HepG2 (cell line): ENCODE data around the gene FAM193A. TPM values are rescaled to one million over a fixed set of nuclear protein-coding genes. Genes with fewer than 3 reads are reported as not detected.

Experiments used
- ATAC-seq: fragments of 200-7000 bp; cut with Tn5 transposase; 3 replicates; pipeline ENCODE4 v1.9.1; 2020; ENCODE audit warnings: mild to moderate bottlenecking, moderate library complexity
- BruUV-seq: library from RNA; stranded (reverse); fragments of 400-500 nt; replicated peaks from 2 replicates; lab custom pipeline; 2021; lab: Mats Ljungman, UMichigan
- CTCF ChIA-PET: fragments of 300-600 bp; formaldehyde crosslinking; extraction: SDS; loops from one replicate; lab custom pipeline; 2021; ENCODE audit warnings: low total read pairs, inconsistent platforms, low intra/inter-chr PET ratio; lab: Yijun Ruan, JAX
- POLR2A ChIA-PET: fragments of 350-600 bp; sonication (Branson Sonifier 250); formaldehyde crosslinking; loops from one replicate; lab custom pipeline; 2020; ENCODE audit warnings: antibody characterized with exemption, inconsistent platforms; lab: Yijun Ruan, JAX
- DNase-seq: peaks from one replicate; pipeline ENCODE4 v3.0.0-alpha.2; 2015; ENCODE audit warnings: low spot score
- FAIRE-seq: peaks from 3 replicates; lab custom pipeline; 2011; peaks lifted over from hg19 to GRCh38; lab: Jason Lieb, UNC
- H2AFZ ChIP-seq: one replicate; pipeline ENCODE4 v1.6.1; 2011; ENCODE audit warnings: low read length, inconsistent platforms
- H3K27ac ChIP-seq: fragments of 300-600 bp; 3 replicates; pipeline ENCODE4 v1.8.0; 2011; ENCODE audit warnings: mixed run types, mild to moderate bottlenecking, mixed read lengths, low read length, inconsistent platforms; ENCODE audit not compliant: insufficient read depth; ENCODE audit errors: extremely low read length
- H3K27me3 ChIP-seq, 2 experiments: fragments of 200-600 bp in 1 of 2; 2 replicates in 1 of 2; 3 replicates in 1 of 2; pipeline versions ENCODE4 v1.6.0 to v1.8.0; 2011; ENCODE audit warnings: low read length in 2 of 2, mild to moderate bottlenecking in 2 of 2, moderate library complexity in 2 of 2, inconsistent platforms in 1 of 2; ENCODE audit not compliant: insufficient read depth in 2 of 2, control insufficient read depth in 1 of 2
- H3K36me3 ChIP-seq, 2 experiments: fragments of 200-600 bp in 1 of 2; replicated peaks in 1 of 2; 2 replicates in 1 of 2; 3 replicates in 1 of 2; pipeline versions ENCODE4 v1.5.1 to v1.8.0; 2011; ENCODE audit warnings: low read length in 2 of 2, inconsistent platforms in 1 of 2; ENCODE audit not compliant: insufficient read depth in 2 of 2, control insufficient read depth in 1 of 2
- H3K4me1 ChIP-seq: 2 replicates; pipeline ENCODE4 v1.5.1; 2012; ENCODE audit warnings: low read length, inconsistent platforms; ENCODE audit not compliant: insufficient read depth
- H3K4me2 ChIP-seq: 2 replicates; pipeline ENCODE4 v1.6.0; 2011; ENCODE audit warnings: low read depth, low read length, inconsistent platforms
- H3K4me3 ChIP-seq, 3 experiments: fragments of 200-600 bp in 1 of 3; sonication (generic), shearing (Covaris generic) in 1 of 3; replicated peaks in 1 of 3; 2 replicates each; pipeline ENCODE4 v1.5.1; 2011 to 2016; ENCODE audit warnings: low read length in 3 of 3, inconsistent platforms in 2 of 3, low read depth in 2 of 3, mild to moderate bottlenecking in 2 of 3, control low read depth in 1 of 3, mixed read lengths in 1 of 3; ENCODE audit not compliant: insufficient read depth in 1 of 3
- H3K79me2 ChIP-seq: one replicate; pipeline ENCODE4 v1.6.1; 2011; ENCODE audit warnings: low read length, inconsistent platforms; ENCODE audit not compliant: insufficient read depth
- H3K9ac ChIP-seq: 2 replicates; pipeline ENCODE4 v1.6.0; 2011; ENCODE audit warnings: mild to moderate bottlenecking, low read depth, low read length, inconsistent platforms; ENCODE audit not compliant: insufficient read depth
- H3K9me3 ChIP-seq: 2 replicates; pipeline ENCODE4 v1.5.1; 2012; ENCODE audit warnings: mild to moderate bottlenecking, low read length
- H4K20me1 ChIP-seq: 2 replicates; pipeline ENCODE4 v1.6.0; 2011; ENCODE audit warnings: inconsistent platforms, mild to moderate bottlenecking, low read length, moderate library complexity; ENCODE audit not compliant: insufficient read depth
- DDIT3 ChIP-seq: sonication (generic); formaldehyde crosslinking; IDR thresholded peaks from 2 replicates; pipeline ENCODE4 v1.4.0; 2020; ENCODE audit warnings: mild to moderate bottlenecking, missing genetic modification reagents
- ETV5 ChIP-seq: IDR thresholded peaks from 2 replicates; pipeline ENCODE4 v1.6.1; 2018; ENCODE audit warnings: missing biosample characterization, missing genetic modification reagents, inconsistent platforms, borderline replicate concordance
- HNF4G ChIP-seq, 2 experiments: sonication (generic) in 1 of 2; formaldehyde crosslinking in 1 of 2; IDR thresholded peaks; 2 replicates each; pipeline versions ENCODE4 v1.4.0 to v1.6.1; 2011 to 2020; ENCODE audit warnings: borderline replicate concordance in 2 of 2, low read depth in 2 of 2, mild to moderate bottlenecking in 2 of 2, low read length in 1 of 2, missing genetic modification reagents in 1 of 2, moderate library complexity in 1 of 2
- NR3C1 ChIP-seq: sonication (generic); formaldehyde crosslinking; IDR thresholded peaks from 2 replicates; pipeline ENCODE4 v1.4.0; 2020; ENCODE audit warnings: missing genetic modification reagents
- RAD21 ChIP-seq: fragments of 450-650 bp; formaldehyde crosslinking; IDR thresholded peaks from 2 replicates; pipeline ENCODE4 v1.5.0; 2020; ENCODE audit warnings: mild to moderate bottlenecking
- TERF1 ChIP-seq: sonication (generic); formaldehyde crosslinking; IDR thresholded peaks from 2 replicates; pipeline ENCODE4 v1.8.0; 2022; ENCODE audit warnings: mild to moderate bottlenecking, missing genetic modification reagents, moderate library complexity
- ZFP41 ChIP-seq: sonication (generic); formaldehyde crosslinking; IDR thresholded peaks from 2 replicates; pipeline ENCODE4 v1.4.0; 2020; ENCODE audit warnings: mild to moderate bottlenecking, missing genetic modification reagents, borderline replicate concordance
- ZNF331 ChIP-seq: sonication (generic); formaldehyde crosslinking; IDR thresholded peaks from 2 replicates; pipeline ENCODE4 v1.4.0; 2020; ENCODE audit warnings: missing genetic modification reagents
- ZNF639 ChIP-seq: conservative IDR thresholded peaks from 2 replicates; pipeline ENCODE4 v1.6.1; 2018; ENCODE audit warnings: missing genetic modification reagents
- ZNF678 ChIP-seq: sonication (generic); formaldehyde crosslinking; IDR thresholded peaks from 2 replicates; pipeline ENCODE4 v1.4.0; 2020; ENCODE audit warnings: mild to moderate bottlenecking, missing genetic modification reagents
- ZNF777 ChIP-seq: sonication (generic); formaldehyde crosslinking; IDR thresholded peaks from 2 replicates; pipeline ENCODE4 v1.4.0; 2020; ENCODE audit warnings: missing genetic modification reagents
- WGBS: methylation state at CpG from one replicate; pipeline ENCODE4 v1.1.6; 2017; ENCODE audit warnings: low lambda C conversion rate; 5-methylcytosine and 5-hydroxymethylcytosine counted together
- in situ Hi-C: cut with HindIII; loops from 2 replicates; pipeline ENCODE4 v1.10.0; 2017; ENCODE audit warnings: low pct_unique_long_range_greater_than_20kb; ENCODE audit not compliant: extremely low pct_ligation_motif_present
- intact Hi-C: fragments of 100-400 bp; cut with micrococcal nuclease; formaldehyde crosslinking; loops from one replicate; pipeline ENCODE4 v1.10.0; 2022; ENCODE audit not compliant: unreplicated experiment
- polyA plus RNA-seq, 8 experiments: library from polyadenylated mRNA; depleted of rRNA in 3 of 8; stranded (reverse) in 7 of 8; unstranded in 1 of 8; fragments of >200 nt; fragmentation: Illumina TruSeq in 4 of 8; extraction: Trizol in 4 of 8; gene quantifications; 2 replicates each; pipeline versions ENCODE4 v1.2.1 to v1.2.3, GENCODE V29; 2011 to 2016; ENCODE audit warnings: low read depth in 4 of 8, missing spikeins in 1 of 8, mixed read lengths in 1 of 8; ENCODE audit not compliant: insufficient read depth in 1 of 8
- total RNA-seq, 5 experiments: library from RNA; depleted of rRNA; stranded (reverse); fragments of >200 nt; fragmentation: Illumina TruSeq; extraction: Trizol; gene quantifications; 2 replicates each; pipeline ENCODE4 v1.2.3, GENCODE V29; 2016; ENCODE audit warnings: low read depth in 1 of 5
- TF ChIP-seq, protein P1 (sequence below), 2 experiments: sonication (generic) in 1 of 2; formaldehyde crosslinking in 1 of 2; IDR thresholded peaks; 2 replicates each; pipeline versions ENCODE4 v1.5.1 to v1.6.1; 2011 to 2020; ENCODE audit warnings: borderline replicate concordance in 1 of 2, low read depth in 1 of 2, low read length in 1 of 2, mild to moderate bottlenecking in 1 of 2, missing genetic modification reagents in 1 of 2, moderate library complexity in 1 of 2
- TF ChIP-seq, protein P2 (sequence below): IDR thresholded peaks from 2 replicates; pipeline ENCODE4 v1.6.1; 2012; ENCODE audit warnings: low read depth, low read length, improper control_type of control experiment
- TF ChIP-seq, protein P3 (sequence below): fragments of 450-650 bp; IDR thresholded peaks from 2 replicates; pipeline ENCODE4 v1.6.1; 2017; ENCODE audit warnings: mild to moderate bottlenecking

Gene FAM193A
- total and polyA plus RNA-seq, 2 of the 13 experiments (the other 11 are each of a cell fraction or from before 2014, with no cell fraction given), result 5.7 to 8.7 TPM

GRCh38 chr4:2713337-2713736 is 176.9 kb downstream of the FAM193A start:
- no peak overlapping the region for H2AFZ ChIP-seq
- no peak overlapping the region for H3K4me2 ChIP-seq
- H3K4me3 ChIP-seq, result no peak overlapping the region
- ChIA-PET POLR2A (no interaction called here), CTCF (no interaction called here)
- FAIRE-seq (no peak), ATAC-seq (no peak), DNase-seq (no peak)
- H3K36me3 ChIP-seq, result peaks cover 15 to 41% of the 10 kb centered on the region in 2 experiments; a peak in 4 of 5 replicates
- no peaks in the 10 kb centered on the region for H4K20me1 ChIP-seq
- no TSS peak for BruUV-seq
- H3K79me2 ChIP-seq, result no peaks in the 10 kb centered on the region
- no peaks in the 10 kb centered on the region for H3K27me3 ChIP-seq
- no peak overlapping the region for H3K9ac ChIP-seq
- intact Hi-C loops (no loop called here), in situ Hi-C loops (no loop called here)
- H3K4me1 ChIP-seq, result peaks cover 11% of the 10 kb centered on the region; the same call in 1 of the 2 replicates
- H3K9me3 ChIP-seq, result no peaks in the 10 kb centered on the region
- over 99% methylated on average over 5 of the region's 5 CpGs for WGBS
- H3K27ac ChIP-seq, result no peak overlapping the region
- TF ChIP-seq, protein P1, sequence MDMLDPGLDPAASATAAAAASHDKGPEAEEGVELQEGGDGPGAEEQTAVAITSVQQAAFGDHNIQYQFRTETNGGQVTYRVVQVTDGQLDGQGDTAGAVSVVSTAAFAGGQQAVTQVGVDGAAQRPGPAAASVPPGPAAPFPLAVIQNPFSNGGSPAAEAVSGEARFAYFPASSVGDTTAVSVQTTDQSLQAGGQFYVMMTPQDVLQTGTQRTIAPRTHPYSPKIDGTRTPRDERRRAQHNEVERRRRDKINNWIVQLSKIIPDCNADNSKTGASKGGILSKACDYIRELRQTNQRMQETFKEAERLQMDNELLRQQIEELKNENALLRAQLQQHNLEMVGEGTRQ (IDR thresholded peaks at IDR 0.05; ENCODE audit: low read depth, low read length), result no peak
- TF ChIP-seq, protein P1 (CRISPR knock-in tag; IDR thresholded peaks at IDR 0.05; ENCODE audit: borderline replicate concordance), result no peak
- TF ChIP-seq NR3C1 (CRISPR knock-in tag) (no peak), ZNF678 (CRISPR knock-in tag) (no peak), ZNF639 (CRISPR knock-in tag) (no peak), ZFP41 (CRISPR knock-in tag) (no peak), ZNF777 (no peak), ZNF331 (no peak), TERF1 (CRISPR knock-in tag) (no peak), RAD21 (CRISPR knock-in tag) (no peak), ETV5 (CRISPR knock-in tag) (no peak), DDIT3 (CRISPR knock-in tag) (no peak), HNF4G (IDR thresholded peaks at IDR 0.05; ENCODE audit: borderline replicate concordance, low read depth, low read length) (no peak), HNF4G (CRISPR knock-in tag; IDR thresholded peaks at IDR 0.05; ENCODE audit: borderline replicate concordance, low read depth) (no peak)
- TF ChIP-seq, protein P2, sequence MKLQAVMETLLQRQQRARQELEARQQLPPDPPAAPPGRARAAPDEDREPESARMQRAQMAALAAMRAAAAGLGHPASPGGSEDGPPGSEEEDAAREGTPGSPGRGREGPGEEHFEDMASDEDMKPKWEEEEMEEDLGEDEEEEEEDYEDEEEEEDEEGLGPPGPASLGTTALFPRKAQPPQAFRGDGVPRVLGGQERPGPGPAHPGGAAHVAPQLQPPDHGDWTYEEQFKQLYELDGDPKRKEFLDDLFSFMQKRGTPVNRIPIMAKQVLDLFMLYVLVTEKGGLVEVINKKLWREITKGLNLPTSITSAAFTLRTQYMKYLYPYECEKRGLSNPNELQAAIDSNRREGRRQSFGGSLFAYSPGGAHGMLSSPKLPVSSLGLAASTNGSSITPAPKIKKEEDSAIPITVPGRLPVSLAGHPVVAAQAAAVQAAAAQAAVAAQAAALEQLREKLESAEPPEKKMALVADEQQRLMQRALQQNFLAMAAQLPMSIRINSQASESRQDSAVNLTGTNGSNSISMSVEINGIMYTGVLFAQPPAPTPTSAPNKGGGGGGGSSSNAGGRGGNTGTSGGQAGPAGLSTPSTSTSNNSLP, result no peak
- TF ChIP-seq, protein P3, sequence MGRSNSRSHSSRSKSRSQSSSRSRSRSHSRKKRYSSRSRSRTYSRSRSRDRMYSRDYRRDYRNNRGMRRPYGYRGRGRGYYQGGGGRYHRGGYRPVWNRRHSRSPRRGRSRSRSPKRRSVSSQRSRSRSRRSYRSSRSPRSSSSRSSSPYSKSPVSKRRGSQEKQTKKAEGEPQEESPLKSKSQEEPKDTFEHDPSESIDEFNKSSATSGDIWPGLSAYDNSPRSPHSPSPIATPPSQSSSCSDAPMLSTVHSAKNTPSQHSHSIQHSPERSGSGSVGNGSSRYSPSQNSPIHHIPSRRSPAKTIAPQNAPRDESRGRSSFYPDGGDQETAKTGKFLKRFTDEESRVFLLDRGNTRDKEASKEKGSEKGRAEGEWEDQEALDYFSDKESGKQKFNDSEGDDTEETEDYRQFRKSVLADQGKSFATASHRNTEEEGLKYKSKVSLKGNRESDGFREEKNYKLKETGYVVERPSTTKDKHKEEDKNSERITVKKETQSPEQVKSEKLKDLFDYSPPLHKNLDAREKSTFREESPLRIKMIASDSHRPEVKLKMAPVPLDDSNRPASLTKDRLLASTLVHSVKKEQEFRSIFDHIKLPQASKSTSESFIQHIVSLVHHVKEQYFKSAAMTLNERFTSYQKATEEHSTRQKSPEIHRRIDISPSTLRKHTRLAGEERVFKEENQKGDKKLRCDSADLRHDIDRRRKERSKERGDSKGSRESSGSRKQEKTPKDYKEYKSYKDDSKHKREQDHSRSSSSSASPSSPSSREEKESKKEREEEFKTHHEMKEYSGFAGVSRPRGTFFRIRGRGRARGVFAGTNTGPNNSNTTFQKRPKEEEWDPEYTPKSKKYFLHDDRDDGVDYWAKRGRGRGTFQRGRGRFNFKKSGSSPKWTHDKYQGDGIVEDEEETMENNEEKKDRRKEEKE, result no peak
